ENCODE results near the gene S100A13.
"Not testable (repeated sequence)": the region's sequence is repeated elsewhere in the genome, so short reads cannot be mapped to it uniquely, and the experiment has no call there.

S100A13 gene

GRCh38 chr1:153609585-153609907 is 17.8 kb downstream of the S100A13 start:
- Histone ChIP-seq H3K9ac (ENCODE audit: low read length) (peak overlapping the region; percentile 4), H3K9me3 (ENCODE audit: control insufficient read depth, low read length) (no peaks in the 10 kb centered on the region), H3K36me3 (ENCODE audit: control insufficient read depth, insufficient read depth, low read length) (no peaks in the 10 kb centered on the region), H3K4me3 (ENCODE audit: low read length) (peak overlapping the region; percentile 0), H3K27me3 (ENCODE audit: control insufficient read depth, insufficient read depth, low read length) (no peaks in the 10 kb centered on the region), H3K4me1 (ENCODE audit: control insufficient read depth, insufficient read depth, low read length) (peaks cover 51% of the 10 kb centered on the region)

- Histone ChIP-seq H3K36me3 (ENCODE audit: control insufficient read depth, insufficient read depth, low read length) (no peaks in the 10 kb centered on the region), H3K27me3 (ENCODE audit: control insufficient read depth, insufficient read depth, low read length) (no peaks in the 10 kb centered on the region), H3K9ac (ENCODE audit: low read length) (peak overlapping the region; percentile 4), H3K4me1 (ENCODE audit: control insufficient read depth, insufficient read depth, low read length) (peaks cover 45% of the 10 kb centered on the region), H3K9me3 (ENCODE audit: control insufficient read depth, low read length) (no peaks in the 10 kb centered on the region), H3K4me3 (ENCODE audit: low read length) (peak overlapping the region; percentile 0)
These were observed 18.3 kb downstream of the S100A13 start for GRCh38 chr1:153608742-153609584.

GRCh38 chr1:153608089-153608682 is 19.1 kb downstream of the S100A13 start:
- Histone ChIP-seq H3K4me3 (ENCODE audit: low read length) (no peak overlapping the region), H3K27me3 (ENCODE audit: control insufficient read depth, insufficient read depth, low read length) (no peaks in the 10 kb centered on the region), H3K9ac (ENCODE audit: low read length) (peak overlapping the region; percentile 4), H3K4me1 (ENCODE audit: control insufficient read depth, insufficient read depth, low read length) (peaks cover 39% of the 10 kb centered on the region), H3K9me3 (ENCODE audit: control insufficient read depth, low read length) (no peaks in the 10 kb centered on the region), H3K36me3 (ENCODE audit: control insufficient read depth, insufficient read depth, low read length) (no peaks in the 10 kb centered on the region)

- Histone ChIP-seq H3K27me3 (ENCODE audit: control insufficient read depth, insufficient read depth, low read length) (no peaks in the 10 kb centered on the region), H3K9ac (ENCODE audit: low read length) (no peak overlapping the region), H3K9me3 (ENCODE audit: control insufficient read depth, low read length) (no peaks in the 10 kb centered on the region), H3K4me3 (ENCODE audit: low read length) (no peak overlapping the region), H3K4me1 (ENCODE audit: control insufficient read depth, insufficient read depth, low read length) (peaks cover 34% of the 10 kb centered on the region), H3K36me3 (ENCODE audit: control insufficient read depth, insufficient read depth, low read length) (no peaks in the 10 kb centered on the region)
These were observed 19.9 kb downstream of the S100A13 start for GRCh38 chr1:153607381-153607780.

- no peak overlapping the region for H3K4me3 ChIP-seq (ENCODE audit: low read length)
- no peaks in the 10 kb centered on the region for H3K36me3 ChIP-seq (ENCODE audit: control insufficient read depth, insufficient read depth, low read length)
- H3K27me3 ChIP-seq (ENCODE audit: control insufficient read depth, insufficient read depth, low read length), result no peaks in the 10 kb centered on the region
- H3K9me3 ChIP-seq (ENCODE audit: control insufficient read depth, low read length), result no peaks in the 10 kb centered on the region
- H3K4me1 ChIP-seq (ENCODE audit: control insufficient read depth, insufficient read depth, low read length), result peaks cover 31% of the 10 kb centered on the region
- no peak overlapping the region for H3K9ac ChIP-seq (ENCODE audit: low read length)
These were observed 21.1 kb downstream of the S100A13 start for GRCh38 chr1:153606194-153606593.

GRCh38 chr1:153602749-153603148 is 24.6 kb downstream of the S100A13 start:
- H3K4me1 ChIP-seq (ENCODE audit: control insufficient read depth, insufficient read depth, low read length), result peaks cover 3% of the 10 kb centered on the region
- no peak overlapping the region for H3K9ac ChIP-seq (ENCODE audit: low read length)
- H3K27me3 ChIP-seq (ENCODE audit: control insufficient read depth, insufficient read depth, low read length), result no peaks in the 10 kb centered on the region
- H3K4me3 ChIP-seq (ENCODE audit: low read length), result no peak overlapping the region
- H3K9me3 ChIP-seq (ENCODE audit: control insufficient read depth, low read length), result no peaks in the 10 kb centered on the region
- H3K36me3 ChIP-seq (ENCODE audit: control insufficient read depth, insufficient read depth, low read length), result no peaks in the 10 kb centered on the region

- peaks cover 3% of the 10 kb centered on the region for H3K4me1 ChIP-seq (ENCODE audit: control insufficient read depth, insufficient read depth, low read length)
- no peaks in the 10 kb centered on the region for H3K9me3 ChIP-seq (ENCODE audit: control insufficient read depth, low read length)
- no peaks in the 10 kb centered on the region for H3K36me3 ChIP-seq (ENCODE audit: control insufficient read depth, insufficient read depth, low read length)
- no peak overlapping the region for H3K9ac ChIP-seq (ENCODE audit: low read length)
- no peaks in the 10 kb centered on the region for H3K27me3 ChIP-seq (ENCODE audit: control insufficient read depth, insufficient read depth, low read length)
- no peak overlapping the region for H3K4me3 ChIP-seq (ENCODE audit: low read length)
These were observed 27.5 kb downstream of the S100A13 start for GRCh38 chr1:153599847-153600246.

- peaks cover 3% of the 10 kb centered on the region for H3K4me1 ChIP-seq (ENCODE audit: control insufficient read depth, insufficient read depth, low read length)
- no peaks in the 10 kb centered on the region for H3K27me3 ChIP-seq (ENCODE audit: control insufficient read depth, insufficient read depth, low read length)
- H3K36me3 ChIP-seq (ENCODE audit: control insufficient read depth, insufficient read depth, low read length), result no peaks in the 10 kb centered on the region
- H3K9ac ChIP-seq (ENCODE audit: low read length), result no peak overlapping the region
- H3K4me3 ChIP-seq (ENCODE audit: low read length), result no peak overlapping the region
- no peaks in the 10 kb centered on the region for H3K9me3 ChIP-seq (ENCODE audit: control insufficient read depth, low read length)
These were observed 28.8 kb downstream of the S100A13 start for GRCh38 chr1:153598309-153599172.

- peaks cover 3% of the 10 kb centered on the region for H3K4me1 ChIP-seq (ENCODE audit: control insufficient read depth, insufficient read depth, low read length)
- H3K36me3 ChIP-seq (ENCODE audit: control insufficient read depth, insufficient read depth, low read length), result no peaks in the 10 kb centered on the region
- H3K4me3 ChIP-seq (ENCODE audit: low read length), result no peak overlapping the region
- no peaks in the 10 kb centered on the region for H3K27me3 ChIP-seq (ENCODE audit: control insufficient read depth, insufficient read depth, low read length)
- no peak overlapping the region for H3K9ac ChIP-seq (ENCODE audit: low read length)
- no peaks in the 10 kb centered on the region for H3K9me3 ChIP-seq (ENCODE audit: control insufficient read depth, low read length)
These were observed 30.1 kb downstream of the S100A13 start for GRCh38 chr1:153597206-153597605.

- no peak overlapping the region for H3K9ac ChIP-seq (ENCODE audit: low read length)
- H3K4me3 ChIP-seq (ENCODE audit: low read length), result no peak overlapping the region
- no peaks in the 10 kb centered on the region for H3K36me3 ChIP-seq (ENCODE audit: control insufficient read depth, insufficient read depth, low read length)
- no peaks in the 10 kb centered on the region for H3K27me3 ChIP-seq (ENCODE audit: control insufficient read depth, insufficient read depth, low read length)
- H3K4me1 ChIP-seq (ENCODE audit: control insufficient read depth, insufficient read depth, low read length), result no peaks in the 10 kb centered on the region
- H3K9me3 ChIP-seq (ENCODE audit: control insufficient read depth, low read length), result no peaks in the 10 kb centered on the region
These were observed 34.6 kb downstream of the S100A13 start for GRCh38 chr1:153592748-153593147.

GRCh38 chr1:153588482-153588881 is 38.8 kb downstream of the S100A13 start:
- Histone ChIP-seq H3K9me3 (ENCODE audit: control insufficient read depth, low read length) (no peaks in the 10 kb centered on the region), H3K4me3 (ENCODE audit: low read length) (no peak overlapping the region), H3K9ac (ENCODE audit: low read length) (no peak overlapping the region), H3K36me3 (ENCODE audit: control insufficient read depth, insufficient read depth, low read length) (no peaks in the 10 kb centered on the region), H3K4me1 (ENCODE audit: control insufficient read depth, insufficient read depth, low read length) (no peaks in the 10 kb centered on the region), H3K27me3 (ENCODE audit: control insufficient read depth, insufficient read depth, low read length) (no peaks in the 10 kb centered on the region)

- H3K9me3 ChIP-seq (ENCODE audit: control insufficient read depth, low read length); H3K4me1 ChIP-seq (ENCODE audit: control insufficient read depth, insufficient read depth, low read length); H3K4me3 ChIP-seq (ENCODE audit: low read length): not testable (repeated sequence)
These were observed 39.3 kb downstream of the S100A13 start for GRCh38 chr1:153588033-153588432.

More at GRCh38 chr1:153588033-153588432, 39.3 kb downstream of the S100A13 start:
- not testable (repeated sequence) for H3K9ac ChIP-seq (ENCODE audit: low read length); H3K27me3 ChIP-seq (ENCODE audit: control insufficient read depth, insufficient read depth, low read length); H3K36me3 ChIP-seq (ENCODE audit: control insufficient read depth, insufficient read depth, low read length)
